Hepatocyte (in vitro differentiated cells): ENCODE measurements around the gene ITGB7. TPM values are rescaled to one million over a fixed set of nuclear protein-coding genes. Genes with fewer than 3 reads are reported as not detected.

Experiments used
- DNase-seq: peaks from one replicate; pipeline ENCODE4 v3.0.0-alpha.2; 2016; ENCODE audit warnings: low spot score
- H2AFZ ChIP-seq: fragments of 200-600 bp; sonication (generic); 2 replicates; pipeline ENCODE4 v1.6.0; 2016; ENCODE audit warnings: antibody characterized with exemption, mild to moderate bottlenecking
- H3K27ac ChIP-seq: fragments of 200-600 bp; sonication (generic); 2 replicates; pipeline ENCODE4 v1.5.1; 2016; ENCODE audit warnings: mild to moderate bottlenecking
- H3K27me3 ChIP-seq: fragments of 200-600 bp; sonication (generic); 2 replicates; pipeline ENCODE4 v1.6.1; 2016
- H3K36me3 ChIP-seq: fragments of 200-600 bp; sonication (generic); replicated peaks from 2 replicates; pipeline ENCODE4 v1.5.1; 2016; ENCODE audit warnings: low read depth; ENCODE audit not compliant: insufficient read depth
- H3K4me1 ChIP-seq: fragments of 200-600 bp; sonication (generic); 2 replicates; pipeline ENCODE4 v1.5.1; 2016; ENCODE audit warnings: mild to moderate bottlenecking, moderate library complexity; ENCODE audit not compliant: insufficient read depth
- H3K4me2 ChIP-seq: fragments of 200-600 bp; sonication (generic); 2 replicates; pipeline ENCODE4 v1.6.0; 2016
- H3K4me3 ChIP-seq: fragments of 200-600 bp; sonication (generic); 2 replicates; pipeline ENCODE4 v1.5.1; 2016; ENCODE audit warnings: mild to moderate bottlenecking
- H3K79me2 ChIP-seq: fragments of 200-600 bp; sonication (generic); 2 replicates; pipeline ENCODE4 v1.6.0; 2017; ENCODE audit warnings: mild to moderate bottlenecking
- H3K9me2 ChIP-seq: fragments of 200-600 bp; sonication (generic); replicated peaks from 2 replicates; pipeline ENCODE4 v1.6.0; 2017; ENCODE audit warnings: mild to moderate bottlenecking; ENCODE audit not compliant: insufficient read depth
- H3K9me3 ChIP-seq: fragments of 200-600 bp; sonication (generic); 2 replicates; pipeline ENCODE4 v1.5.1; 2016; ENCODE audit warnings: low read depth, mild to moderate bottlenecking
- H4K20me1 ChIP-seq: fragments of 200-600 bp; sonication (generic); 2 replicates; pipeline ENCODE4 v1.6.0; 2016; ENCODE audit warnings: mild to moderate bottlenecking; ENCODE audit not compliant: insufficient read depth, poor library complexity, severe bottlenecking
- EZH2 ChIP-seq: fragments of 200-600 bp; sonication (generic); IDR thresholded peaks from 2 replicates; pipeline ENCODE4 v1.6.1; 2016; ENCODE audit warnings: antibody characterized with exemption, mild to moderate bottlenecking, borderline replicate concordance
- EZH2phosphoT487 ChIP-seq: fragments of 200-600 bp; sonication (generic); IDR thresholded peaks from one replicate; pipeline ENCODE4 v1.6.1; 2018; ENCODE audit warnings: antibody characterized with exemption, mild to moderate bottlenecking, low read depth, moderate library complexity; ENCODE audit not compliant: unreplicated experiment, severe bottlenecking
- WGBS: methylation state at CpG from one replicate; pipeline ENCODE4 v1.1.6; 2016; ENCODE audit warnings: low lambda C conversion rate; ENCODE audit errors: missing lambda C conversion rate; 5-methylcytosine and 5-hydroxymethylcytosine counted together
- polyA plus RNA-seq: library from polyadenylated mRNA; unstranded; fragments of >200 nt; fragmentation: Nextera tagmentation; extraction: Ambion mirVana; gene quantifications from 2 replicates; pipeline ENCODE4 v1.2.1, GENCODE V29; 2016
- total RNA-seq: library from RNA; depleted of rRNA; stranded (reverse); fragments of >200 nt; gene quantifications from 2 replicates; pipeline ENCODE4 v1.2.3, GENCODE V29; 2014
- TF ChIP-seq, protein P1 (sequence below): fragments of 200-600 bp; sonication (generic); IDR thresholded peaks from 2 replicates; pipeline ENCODE4 v1.5.1; 2016; ENCODE audit warnings: antibody characterized with exemption, mild to moderate bottlenecking; ENCODE audit not compliant: poor library complexity

ITGB7 gene
- total and polyA plus RNA-seq, 2 experiments from 2014 or later: 0.23 TPM; not detected in 1

DNA sequence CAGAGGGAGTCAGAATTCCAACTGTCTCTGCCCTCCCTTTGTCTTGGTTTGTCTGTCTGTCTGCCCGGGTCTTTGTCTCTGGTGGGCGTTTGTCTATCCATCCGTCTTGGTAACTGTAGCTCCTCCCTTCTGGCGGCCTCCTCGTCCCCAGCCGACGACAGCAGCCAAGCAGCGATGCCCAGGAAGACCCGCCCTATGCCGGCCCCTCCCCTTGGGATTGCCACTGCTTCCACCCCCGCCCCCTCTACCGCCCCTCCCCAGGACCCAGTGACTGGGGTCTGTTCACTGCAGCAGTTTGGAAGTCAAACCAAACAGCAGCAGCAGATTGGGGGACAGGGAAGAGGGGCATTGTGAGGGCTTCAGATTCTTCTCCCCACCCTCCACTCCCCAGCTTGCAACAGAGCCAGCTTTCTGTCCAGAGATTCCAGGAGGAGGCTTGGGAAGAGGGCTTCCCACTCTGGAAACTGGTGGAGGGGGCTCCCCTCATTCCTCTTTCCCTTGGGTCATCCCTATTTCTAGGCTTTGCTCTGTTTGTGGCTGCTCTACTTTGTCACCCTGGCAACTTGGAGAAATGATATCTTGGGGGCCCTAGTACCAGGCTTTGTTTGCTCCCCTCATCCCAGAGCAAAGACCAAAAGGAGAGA, 27.3 kb upstream of the ITGB7 start:
- peaks cover 28% of the 10 kb centered on the region for H3K4me1 ChIP-seq
- no peaks in the 10 kb centered on the region for H4K20me1 ChIP-seq
- TF ChIP-seq EZH2phosphoT487 (no peak), EZH2 (no peak)
- TF ChIP-seq, protein P1, sequence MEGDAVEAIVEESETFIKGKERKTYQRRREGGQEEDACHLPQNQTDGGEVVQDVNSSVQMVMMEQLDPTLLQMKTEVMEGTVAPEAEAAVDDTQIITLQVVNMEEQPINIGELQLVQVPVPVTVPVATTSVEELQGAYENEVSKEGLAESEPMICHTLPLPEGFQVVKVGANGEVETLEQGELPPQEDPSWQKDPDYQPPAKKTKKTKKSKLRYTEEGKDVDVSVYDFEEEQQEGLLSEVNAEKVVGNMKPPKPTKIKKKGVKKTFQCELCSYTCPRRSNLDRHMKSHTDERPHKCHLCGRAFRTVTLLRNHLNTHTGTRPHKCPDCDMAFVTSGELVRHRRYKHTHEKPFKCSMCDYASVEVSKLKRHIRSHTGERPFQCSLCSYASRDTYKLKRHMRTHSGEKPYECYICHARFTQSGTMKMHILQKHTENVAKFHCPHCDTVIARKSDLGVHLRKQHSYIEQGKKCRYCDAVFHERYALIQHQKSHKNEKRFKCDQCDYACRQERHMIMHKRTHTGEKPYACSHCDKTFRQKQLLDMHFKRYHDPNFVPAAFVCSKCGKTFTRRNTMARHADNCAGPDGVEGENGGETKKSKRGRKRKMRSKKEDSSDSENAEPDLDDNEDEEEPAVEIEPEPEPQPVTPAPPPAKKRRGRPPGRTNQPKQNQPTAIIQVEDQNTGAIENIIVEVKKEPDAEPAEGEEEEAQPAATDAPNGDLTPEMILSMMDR: no peak
- DNase-seq: peak; percentile 61
- no peaks in the 10 kb centered on the region for H3K9me3 ChIP-seq
- H3K36me3 ChIP-seq: no peaks in the 10 kb centered on the region
- H3K27ac ChIP-seq: peak overlapping the region; percentile 92
- H3K4me2 ChIP-seq: peak overlapping the region; percentile 94
- H3K4me3 ChIP-seq: no peak overlapping the region
- H3K9me2 ChIP-seq: no peaks in the 10 kb centered on the region
- H3K27me3 ChIP-seq: no peaks in the 10 kb centered on the region
- peaks cover 9% of the 10 kb centered on the region for H3K79me2 ChIP-seq
- 1% methylated on average over 11 of the region's 12 CpGs for WGBS
- no peak overlapping the region for H2AFZ ChIP-seq

DNA sequence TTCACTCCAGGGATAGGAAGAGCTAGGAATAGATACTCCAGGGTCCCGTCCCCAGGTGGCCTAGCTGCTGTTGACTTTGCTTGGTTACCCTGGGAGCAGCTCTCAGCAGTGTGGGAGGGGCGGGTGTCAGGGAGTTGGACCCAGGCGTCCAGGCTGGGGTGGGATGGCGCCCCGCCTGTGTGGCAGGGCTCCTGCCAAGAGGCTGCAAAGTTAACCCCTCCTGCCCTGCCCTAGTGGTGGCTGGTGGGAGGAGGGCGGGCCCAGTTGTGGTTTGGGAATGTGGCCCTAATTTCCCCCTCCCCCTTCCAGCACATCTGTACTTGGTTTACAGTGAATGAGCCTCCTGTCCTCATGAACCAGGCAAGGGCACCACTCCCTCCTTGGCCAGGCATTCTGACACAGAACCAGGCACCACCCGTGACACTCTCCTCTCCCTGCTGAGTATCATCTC, 26.6 kb upstream of the ITGB7 start:
- Histone ChIP-seq H3K4me1 (peaks cover 28% of the 10 kb centered on the region), H3K36me3 (no peaks in the 10 kb centered on the region), H3K9me3 (no peaks in the 10 kb centered on the region), H3K27me3 (no peaks in the 10 kb centered on the region), H3K4me2 (peak overlapping the region; percentile 94), H2AFZ (no peak overlapping the region), H3K79me2 (peaks cover 9% of the 10 kb centered on the region), H3K9me2 (no peaks in the 10 kb centered on the region), H4K20me1 (no peaks in the 10 kb centered on the region), H3K4me3 (no peak overlapping the region), H3K27ac (peak overlapping the region; percentile 92)
- TF ChIP-seq, protein P1: no peak
- no peak for TF ChIP-seq EZH2
- WGBS: 47% methylated on average over 7 of the region's 7 CpGs
- no peak for DNase-seq

DNA sequence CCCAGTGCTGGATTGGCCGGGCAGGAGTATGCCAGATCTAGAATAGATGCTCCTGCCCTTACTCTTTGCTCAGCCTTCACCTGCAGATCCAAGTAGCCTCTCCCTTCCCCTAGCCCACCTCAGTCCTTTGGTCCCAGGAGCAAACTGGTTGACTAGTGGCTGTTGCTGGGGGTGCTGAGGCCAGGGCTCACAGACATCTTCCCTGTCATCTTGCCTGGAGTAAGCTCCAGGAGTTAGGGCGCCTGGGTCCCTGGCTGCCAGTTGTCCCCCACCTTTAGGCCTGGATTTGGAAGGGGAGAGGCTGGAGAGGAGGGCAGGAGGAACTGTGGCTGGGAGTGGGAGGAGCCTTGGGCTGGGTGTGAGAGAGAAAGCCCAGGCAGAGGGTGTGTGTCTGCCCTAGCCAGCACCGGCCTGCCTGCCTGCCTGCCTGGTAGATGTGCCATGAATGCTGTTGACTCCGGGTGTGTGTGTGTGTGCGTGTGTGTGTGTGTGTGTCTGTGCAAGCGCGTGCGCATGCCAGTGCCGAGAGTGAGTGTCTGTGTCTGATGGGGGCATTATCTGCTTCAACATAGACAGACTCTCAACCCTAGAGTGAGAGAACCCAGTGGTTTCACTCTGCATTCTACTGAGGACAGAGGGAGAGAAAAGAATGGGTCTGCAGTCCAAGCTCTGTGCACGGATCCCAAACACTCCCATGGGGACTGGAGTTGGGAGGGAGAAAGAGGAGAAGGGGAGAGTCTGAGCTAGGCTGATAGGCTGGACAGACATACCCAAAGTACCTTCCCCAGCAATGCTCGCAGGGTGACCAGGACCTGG, 25.8 kb upstream of the ITGB7 start:
- Histone ChIP-seq H3K4me2 (peak overlapping the region; percentile 94), H3K36me3 (no peaks in the 10 kb centered on the region), H2AFZ (peak overlapping the region; percentile 29), H3K9me2 (no peaks in the 10 kb centered on the region), H4K20me1 (no peaks in the 10 kb centered on the region), H3K9me3 (no peaks in the 10 kb centered on the region), H3K4me1 (peaks cover 28% of the 10 kb centered on the region), H3K27ac (peak overlapping the region; percentile 92), H3K4me3 (peak overlapping the region; percentile 27), H3K79me2 (peaks cover 9% of the 10 kb centered on the region), H3K27me3 (no peaks in the 10 kb centered on the region)
- DNase-seq: peak; percentile 72
- 23% methylated on average over 10 of the region's 11 CpGs for WGBS
- no peak for TF ChIP-seq EZH2phosphoT487
- TF ChIP-seq, protein P1: no peak
- TF ChIP-seq EZH2: no peak
